MM.1S (cell line): ENCODE measurements around the gene CTXN1.

Experiments
- DNase-seq: peaks from one replicate; pipeline ENCODE4 v3.0.0-alpha.2; 2015
- H2AFZ ChIP-seq: fragments of 300-600 bp; sonication (generic); 2 replicates; pipeline ENCODE4 v1.6.0; 2016; ENCODE audit warnings: antibody characterized with exemption, low read length
- H3F3A ChIP-seq: fragments of 300-600 bp; sonication (generic); 2 replicates; pipeline ENCODE4 v1.6.1; 2016; ENCODE audit warnings: mild to moderate bottlenecking, antibody characterized with exemption, low read length, moderate library complexity, mixed read lengths; ENCODE audit not compliant: insufficient read depth
- H3K27ac ChIP-seq: fragments of 300-600 bp; sonication (generic); 2 replicates; pipeline ENCODE4 v1.5.1; 2016; ENCODE audit warnings: mild to moderate bottlenecking, low read length
- H3K27me3 ChIP-seq: fragments of 300-600 bp; sonication (generic); replicated peaks from 2 replicates; pipeline ENCODE4 v1.6.0; 2016; ENCODE audit warnings: low read length; ENCODE audit not compliant: insufficient read depth
- H3K36me3 ChIP-seq: fragments of 300-600 bp; sonication (generic); replicated peaks from 2 replicates; pipeline ENCODE4 v1.6.1; 2016; ENCODE audit warnings: mild to moderate bottlenecking, low read length, mixed read lengths; ENCODE audit not compliant: insufficient read depth
- H3K4me1 ChIP-seq: fragments of 300-600 bp; sonication (generic); 2 replicates; pipeline ENCODE4 v1.6.1; 2016; ENCODE audit warnings: low read length, mixed read lengths
- H3K4me2 ChIP-seq: fragments of 300-600 bp; sonication (generic); 2 replicates; pipeline ENCODE4 v1.6.0; 2016; ENCODE audit warnings: low read depth, low read length
- H3K4me3 ChIP-seq: fragments of 300-600 bp; sonication (generic); 2 replicates; pipeline ENCODE4 v1.5.1; 2016; ENCODE audit warnings: low read length, mixed read lengths
- H3K79me2 ChIP-seq: fragments of 300-600 bp; sonication (generic); 2 replicates; pipeline ENCODE4 v1.6.1; 2016; ENCODE audit warnings: mixed run types, low read length, mixed read lengths
- H3K9ac ChIP-seq: fragments of 300-600 bp; sonication (generic); 2 replicates; pipeline ENCODE4 v1.6.1; 2016; ENCODE audit warnings: low read length, mixed read lengths
- H3K9me2 ChIP-seq: fragments of 300-600 bp; sonication (generic); replicated peaks from 2 replicates; pipeline ENCODE4 v1.6.1; 2016; ENCODE audit warnings: mild to moderate bottlenecking, low read length, mixed read lengths; ENCODE audit not compliant: insufficient read depth
- H3K9me3 ChIP-seq: fragments of 300-600 bp; sonication (generic); replicated peaks from 2 replicates; pipeline ENCODE4 v1.6.1; 2016; ENCODE audit warnings: mild to moderate bottlenecking, low read length, mixed read lengths; ENCODE audit not compliant: insufficient read depth
- H4K20me1 ChIP-seq: fragments of 300-600 bp; sonication (generic); 2 replicates; pipeline ENCODE4 v1.6.1; 2016; ENCODE audit warnings: mild to moderate bottlenecking, low read length, moderate library complexity, mixed read lengths; ENCODE audit not compliant: insufficient read depth
- EZH2 ChIP-seq: fragments of 300-600 bp; sonication (generic); optimal IDR thresholded peaks from 2 replicates; pipeline ENCODE3; 2017; ENCODE audit warnings: low read depth, mild to moderate bottlenecking, antibody characterized with exemption, low read length, mixed read lengths
- EZH2phosphoT487 ChIP-seq: fragments of 300-600 bp; sonication (generic); IDR thresholded peaks from 2 replicates; pipeline ENCODE4 v1.6.1; 2018; ENCODE audit warnings: antibody characterized with exemption, low read length
- TF ChIP-seq, protein P1 (sequence below): fragments of 300-600 bp; sonication (generic); IDR thresholded peaks from 2 replicates; pipeline ENCODE4 v1.5.1; 2016; ENCODE audit warnings: antibody characterized with exemption, low read length, mixed read lengths

The CTXN1 gene

GRCh38 chr19:7911508-7912143, 14.3 kb downstream of the CTXN1 start:
- peaks cover 10% of the 10 kb centered on the region for H4K20me1 ChIP-seq
- no peak overlapping the region for H3K4me2 ChIP-seq
- H3K4me1 ChIP-seq: peaks cover 4% of the 10 kb centered on the region; the same call in 1 of the 2 replicates
- H3F3A ChIP-seq: 0 out of 2 replicates have a peak, but pooled peaks cover 7% of the 10 kb centered on the region
- no peak overlapping the region for H3K27ac ChIP-seq
- no peak for DNase-seq
- peaks cover 13% of the 10 kb centered on the region for H3K27me3 ChIP-seq
- no peak overlapping the region for H2AFZ ChIP-seq
- no peak overlapping the region for H3K9ac ChIP-seq
- TF ChIP-seq EZH2 (no peak), EZH2phosphoT487 (no peak)
- TF ChIP-seq, protein P1, sequence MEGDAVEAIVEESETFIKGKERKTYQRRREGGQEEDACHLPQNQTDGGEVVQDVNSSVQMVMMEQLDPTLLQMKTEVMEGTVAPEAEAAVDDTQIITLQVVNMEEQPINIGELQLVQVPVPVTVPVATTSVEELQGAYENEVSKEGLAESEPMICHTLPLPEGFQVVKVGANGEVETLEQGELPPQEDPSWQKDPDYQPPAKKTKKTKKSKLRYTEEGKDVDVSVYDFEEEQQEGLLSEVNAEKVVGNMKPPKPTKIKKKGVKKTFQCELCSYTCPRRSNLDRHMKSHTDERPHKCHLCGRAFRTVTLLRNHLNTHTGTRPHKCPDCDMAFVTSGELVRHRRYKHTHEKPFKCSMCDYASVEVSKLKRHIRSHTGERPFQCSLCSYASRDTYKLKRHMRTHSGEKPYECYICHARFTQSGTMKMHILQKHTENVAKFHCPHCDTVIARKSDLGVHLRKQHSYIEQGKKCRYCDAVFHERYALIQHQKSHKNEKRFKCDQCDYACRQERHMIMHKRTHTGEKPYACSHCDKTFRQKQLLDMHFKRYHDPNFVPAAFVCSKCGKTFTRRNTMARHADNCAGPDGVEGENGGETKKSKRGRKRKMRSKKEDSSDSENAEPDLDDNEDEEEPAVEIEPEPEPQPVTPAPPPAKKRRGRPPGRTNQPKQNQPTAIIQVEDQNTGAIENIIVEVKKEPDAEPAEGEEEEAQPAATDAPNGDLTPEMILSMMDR: no peak
- H3K36me3 ChIP-seq: no peaks in the 10 kb centered on the region; the same call in 1 of the 2 replicates
- H3K9me3 ChIP-seq: no peaks in the 10 kb centered on the region
- peaks cover 28% of the 10 kb centered on the region for H3K79me2 ChIP-seq
- no peak overlapping the region for H3K4me3 ChIP-seq
- H3K9me2 ChIP-seq: no peaks in the 10 kb centered on the region

- no peaks in the 10 kb centered on the region; the same call in 1 of the 2 replicates for H3K36me3 ChIP-seq
- H3K27me3 ChIP-seq: peaks cover 3% of the 10 kb centered on the region; the same call in 1 of the 2 replicates
- DNase-seq: no peak
- H3K9me3 ChIP-seq: no peaks in the 10 kb centered on the region
- H3K9me2 ChIP-seq: no peaks in the 10 kb centered on the region
- no peak overlapping the region for H3K27ac ChIP-seq
- H3K9ac ChIP-seq: no peak overlapping the region
- 0 out of 2 replicates have a peak, but pooled peaks cover 3% of the 10 kb centered on the region for H3F3A ChIP-seq
- H3K4me1 ChIP-seq: no peaks in the 10 kb centered on the region
- TF ChIP-seq EZH2 (no peak), EZH2phosphoT487 (no peak)
- TF ChIP-seq, protein P1: no peak
- no peak overlapping the region for H3K4me3 ChIP-seq
- H4K20me1 ChIP-seq: peaks cover 13% of the 10 kb centered on the region
- peaks cover 39% of the 10 kb centered on the region for H3K79me2 ChIP-seq
- no peak overlapping the region for H2AFZ ChIP-seq
- no peak overlapping the region for H3K4me2 ChIP-seq
These were observed 15.4 kb downstream of the CTXN1 start for GRCh38 chr19:7910321-7911161.

GRCh38 chr19:7909471-7910067, 16.4 kb downstream of the CTXN1 start:
- H3K9me3 ChIP-seq: no peaks in the 10 kb centered on the region
- no peaks in the 10 kb centered on the region; the same call in 1 of the 2 replicates for H3K36me3 ChIP-seq
- no peaks in the 10 kb centered on the region for H3K27me3 ChIP-seq
- no peak overlapping the region for H2AFZ ChIP-seq
- no peak overlapping the region for H3K9ac ChIP-seq
- TF ChIP-seq, protein P1: no peak
- TF ChIP-seq EZH2phosphoT487 (no peak), EZH2 (no peak)
- H3K79me2 ChIP-seq: peaks cover 49% of the 10 kb centered on the region
- peaks cover 22% of the 10 kb centered on the region for H4K20me1 ChIP-seq
- H3K4me3 ChIP-seq: no peak overlapping the region
- H3K9me2 ChIP-seq: no peaks in the 10 kb centered on the region
- no peaks in the 10 kb centered on the region for H3F3A ChIP-seq
- DNase-seq: no peak
- H3K4me2 ChIP-seq: no peak overlapping the region
- H3K4me1 ChIP-seq: 0 out of 2 replicates have a peak, but pooled peaks cover 8% of the 10 kb centered on the region
- no peak overlapping the region for H3K27ac ChIP-seq
